Measurements from ENCODE around the gene TAPBP. TPM values are rescaled to one million over a fixed set of nuclear protein-coding genes. Genes with fewer than 3 reads are reported as not detected.

Gene TAPBP
- total RNA-seq, 2 donors from 2014 or later: 7.0 to 11.1 TPM

- H3K27ac Mint-ChIP-seq: no peak overlapping the region
- H3K4me1 Mint-ChIP-seq: no peaks in the 10 kb centered on the region
- no peak for DNase-seq
- H3K27me3 Mint-ChIP-seq (ENCODE audit: insufficient read depth): peaks cover 4% of the 10 kb centered on the region
- Histone ChIP-seq H3K27ac (ENCODE audit: low read depth, low read length) (no peak overlapping the region), H3K9ac (ENCODE audit: extremely low read depth, low read length, poor library complexity, severe bottlenecking) (no peak overlapping the region), H3K27me3 (ENCODE audit: control insufficient read depth, insufficient read depth, low read length, poor library complexity, severe bottlenecking) (no peaks in the 10 kb centered on the region), H3K4me1 (ENCODE audit: control insufficient read depth, insufficient read depth, low read length) (no peaks in the 10 kb centered on the region), H3K36me3 (ENCODE audit: control insufficient read depth, insufficient read depth, low read length) (no peaks in the 10 kb centered on the region), H3K9me3 (ENCODE audit: control insufficient read depth, low read length) (no peaks in the 10 kb centered on the region), H3K4me3 (ENCODE audit: low read length) (no peak overlapping the region)
- 89 to 96% methylated on average over 6 of the region's 6 CpGs for WGBS, 2 experiments (ENCODE audit: insufficient coverage in 1 of 2, insufficient read length in 1 of 2)
- no peak for TF ChIP-seq CTCF (conservative IDR thresholded peaks at IDR 0.05)
- H3K9me3 Mint-ChIP-seq: no peaks in the 10 kb centered on the region
- H3K36me3 Mint-ChIP-seq (ENCODE audit: low read depth): no peaks in the 10 kb centered on the region
- no peak overlapping the region for H3K4me3 Mint-ChIP-seq
Measured at GRCh38 chr6:33339193-33339592, 25.3 kb upstream of the TAPBP start.

GRCh38 chr6:33336495-33336894, 22.6 kb upstream of the TAPBP start:
- Histone ChIP-seq H3K27ac (ENCODE audit: low read depth, low read length) (no peak overlapping the region), H3K9me3 (ENCODE audit: control insufficient read depth, low read length) (no peaks in the 10 kb centered on the region), H3K9ac (ENCODE audit: extremely low read depth, low read length, poor library complexity, severe bottlenecking) (no peak overlapping the region), H3K4me3 (ENCODE audit: low read length) (no peak overlapping the region), H3K4me1 (ENCODE audit: control insufficient read depth, insufficient read depth, low read length) (no peaks in the 10 kb centered on the region), H3K27me3 (ENCODE audit: control insufficient read depth, insufficient read depth, low read length, poor library complexity, severe bottlenecking) (no peaks in the 10 kb centered on the region), H3K36me3 (ENCODE audit: control insufficient read depth, insufficient read depth, low read length) (no peaks in the 10 kb centered on the region)
- 94 to 97% methylated on average over 3 of the region's 3 CpGs for WGBS, 2 experiments (ENCODE audit: insufficient coverage in 1 of 2, insufficient read length in 1 of 2)
- TF ChIP-seq CTCF (conservative IDR thresholded peaks at IDR 0.05): no peak
- Mint-ChIP-seq H3K4me1 (no peaks in the 10 kb centered on the region), H3K27me3 (ENCODE audit: insufficient read depth) (peaks cover 2% of the 10 kb centered on the region), H3K27ac (no peak overlapping the region), H3K9me3 (no peaks in the 10 kb centered on the region), H3K4me3 (no peak overlapping the region), H3K36me3 (ENCODE audit: low read depth) (no peaks in the 10 kb centered on the region)
- no peak for DNase-seq

DNA sequence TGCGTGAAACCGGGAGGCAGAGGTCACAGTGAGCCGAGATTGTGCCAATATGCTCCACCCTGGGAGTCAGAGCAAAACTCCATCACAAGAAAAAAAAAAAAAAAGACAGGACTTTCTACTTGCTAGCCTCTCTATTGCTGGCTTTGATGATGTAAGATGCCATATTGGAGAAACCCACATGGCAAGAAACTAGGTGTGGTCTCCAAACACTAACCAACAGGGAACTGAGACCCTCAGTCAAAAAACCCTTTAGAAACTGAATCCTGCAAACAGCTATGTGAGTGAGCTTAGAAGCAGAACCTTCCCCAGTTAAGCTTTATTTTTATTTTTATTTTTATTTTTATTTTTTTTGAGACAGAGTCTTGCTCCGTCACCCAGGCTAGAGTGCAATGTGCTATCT, 22.0 kb upstream of the TAPBP start:
- Histone ChIP-seq H3K27ac (ENCODE audit: low read depth, low read length) (no peak overlapping the region), H3K9me3 (ENCODE audit: control insufficient read depth, low read length) (no peaks in the 10 kb centered on the region), H3K9ac (ENCODE audit: extremely low read depth, low read length, poor library complexity, severe bottlenecking) (no peak overlapping the region), H3K4me1 (ENCODE audit: control insufficient read depth, insufficient read depth, low read length) (no peaks in the 10 kb centered on the region), H3K27me3 (ENCODE audit: control insufficient read depth, insufficient read depth, low read length, poor library complexity, severe bottlenecking) (no peaks in the 10 kb centered on the region), H3K36me3 (ENCODE audit: control insufficient read depth, insufficient read depth, low read length) (no peaks in the 10 kb centered on the region), H3K4me3 (ENCODE audit: low read length) (no peak overlapping the region)
- Mint-ChIP-seq H3K36me3 (ENCODE audit: low read depth) (no peaks in the 10 kb centered on the region), H3K27me3 (ENCODE audit: insufficient read depth) (peaks cover 2% of the 10 kb centered on the region), H3K27ac (no peak overlapping the region), H3K4me1 (no peaks in the 10 kb centered on the region), H3K4me3 (no peak overlapping the region), H3K9me3 (no peaks in the 10 kb centered on the region)
- no peak for TF ChIP-seq CTCF (conservative IDR thresholded peaks at IDR 0.05)
- DNase-seq: no peak
- 84 to 95% methylated on average over 3 to 4 of the region's 4 CpGs for WGBS, 2 experiments (ENCODE audit: insufficient coverage in 1 of 2, insufficient read length in 1 of 2)

All from endodermal cell (in vitro differentiated cells).